Activated naive CD4-positive, alpha-beta T cell treated with Interleukin-2 at 50 U/mL for 16 hours (primary cell): Measurements from ENCODE around the gene STIM2.

Experiments
- DNase-seq: peaks from one replicate; pipeline ENCODE4 v3.0.0-alpha.2; 2020

STIM2 gene

GRCh38 chr4:27048429-27049238 lies 188.0 kb downstream of the STIM2 start:
- no peak for DNase-seq

GRCh38 chr4:27049239-27049829 lies 188.7 kb downstream of the STIM2 start:
- DNase-seq = no peak

GRCh38 chr4:27050731-27051130 lies 190.1 kb downstream of the STIM2 start:
- no peak for DNase-seq

- no peak for DNase-seq
Measured at GRCh38 chr4:27055221-27055760, 194.7 kb downstream of the STIM2 start.

GRCh38 chr4:27056281-27056680 lies 195.6 kb downstream of the STIM2 start:
- no peak for DNase-seq

- DNase-seq = no peak
Measured at GRCh38 chr4:27057053-27057452, 196.4 kb downstream of the STIM2 start.

GRCh38 chr4:27057662-27058061 lies 197.0 kb downstream of the STIM2 start:
- DNase-seq = no peak

GRCh38 chr4:27058819-27059406 lies 198.3 kb downstream of the STIM2 start:
- DNase-seq = no peak

- no peak for DNase-seq
Measured at GRCh38 chr4:27059446-27059845, 198.8 kb downstream of the STIM2 start.

- DNase-seq = no peak
Measured at GRCh38 chr4:27062256-27062655, 201.6 kb downstream of the STIM2 start.

- no peak for DNase-seq
Measured at GRCh38 chr4:27066591-27066990, 205.9 kb downstream of the STIM2 start.

GRCh38 chr4:27068151-27068867 lies 207.7 kb downstream of the STIM2 start:
- DNase-seq = no peak
